H1 (cell line): Measurements from ENCODE around the gene STX4. TPM values are rescaled to one million over a fixed set of nuclear protein-coding genes. Genes with fewer than 3 reads are reported as not detected.

Experiments used
- ASH2L ChIP-seq: fragments of 200-600, 300-600 bp; sonication (generic); IDR thresholded peaks from one replicate; pipeline ENCODE4 v1.7.1; 2017; ENCODE audit warnings: low read length
- BRCA1 ChIP-seq: IDR thresholded peaks from 2 replicates; pipeline ENCODE4 v1.6.1; 2012; ENCODE audit warnings: low read depth, low read length, improper control_type of control experiment
- CBX8 ChIP-seq: fragments of 300-800, 300-1000 bp; sonication (generic); IDR thresholded peaks from 2 replicates; pipeline ENCODE4 v1.7.1; 2016; ENCODE audit warnings: low read depth, low read length, borderline replicate concordance
- CREB1 ChIP-seq: IDR thresholded peaks from 2 replicates; pipeline ENCODE4 v1.6.1; 2012; ENCODE audit warnings: inconsistent platforms
- CTBP2 ChIP-seq: IDR thresholded peaks from 2 replicates; pipeline ENCODE4 v1.7.0; 2011; ENCODE audit warnings: borderline replicate concordance, mild to moderate bottlenecking, moderate library complexity, mixed read lengths, low read length; ENCODE audit not compliant: insufficient read depth, insufficient read length
- EZH2 ChIP-seq: fragments of 200-600 bp; sonication (generic); IDR thresholded peaks from 2 replicates; pipeline ENCODE4 v1.7.1; 2012; ENCODE audit warnings: low read depth, mild to moderate bottlenecking, moderate library complexity, low read length, inconsistent platforms; ENCODE audit not compliant: severe bottlenecking
- GABPA ChIP-seq: IDR thresholded peaks from 2 replicates; pipeline ENCODE4 v1.6.1; 2011; ENCODE audit warnings: mild to moderate bottlenecking, low read length, moderate library complexity, borderline replicate concordance; ENCODE audit not compliant: insufficient read depth
- HDAC2 ChIP-seq, 2 experiments: fragments of 300-600 bp in 1 of 2; sonication (generic) in 1 of 2; IDR thresholded peaks; 2 replicates each; pipeline ENCODE4 v1.6.1; 2011 to 2012; ENCODE audit warnings: low read depth in 2 of 2, low read length in 2 of 2, mild to moderate bottlenecking in 2 of 2, moderate library complexity in 2 of 2, borderline replicate concordance in 1 of 2, inconsistent platforms in 1 of 2
- JUND ChIP-seq: IDR thresholded peaks from 2 replicates; pipeline ENCODE4 v1.6.1; 2011; ENCODE audit warnings: mild to moderate bottlenecking, improper control_type of control experiment, low read length
- NRF1 ChIP-seq: IDR thresholded peaks from 2 replicates; pipeline ENCODE4 v1.6.1; 2011; ENCODE audit warnings: mild to moderate bottlenecking, low read depth, low read length, improper control_type of control experiment
- POLR2A ChIP-seq, 2 experiments: IDR thresholded peaks; 1 replicate in 1 of 2; 2 replicates in 1 of 2; pipeline ENCODE4 v1.6.1; 2011; ENCODE audit warnings: low read depth in 2 of 2, low read length in 2 of 2, mild to moderate bottlenecking in 2 of 2; ENCODE audit errors: control extremely low read depth in 1 of 2
- POLR2AphosphoS5 ChIP-seq: IDR thresholded peaks from 2 replicates; pipeline ENCODE4 v1.6.1; 2011; ENCODE audit warnings: low read depth, low read length
- RFX5 ChIP-seq: IDR thresholded peaks from 2 replicates; pipeline ENCODE4 v1.6.1; 2011; ENCODE audit warnings: low read depth, low read length, improper control_type of control experiment, borderline replicate concordance
- SIX5 ChIP-seq: IDR thresholded peaks from 2 replicates; pipeline ENCODE4 v1.6.1; 2011; ENCODE audit warnings: mild to moderate bottlenecking, low read depth, low read length
- SP1 ChIP-seq: IDR thresholded peaks from 2 replicates; pipeline ENCODE4 v1.6.1; 2011; ENCODE audit warnings: low read depth, low read length
- SRF ChIP-seq: IDR thresholded peaks from 2 replicates; pipeline ENCODE4 v1.6.1; 2011; ENCODE audit warnings: mild to moderate bottlenecking, low read depth, low read length, moderate library complexity
- SUZ12 ChIP-seq: fragments of 200-600 bp; sonication (generic); IDR thresholded peaks from 2 replicates; pipeline ENCODE4 v1.6.1; 2012; ENCODE audit warnings: mild to moderate bottlenecking, inconsistent platforms, low read length, moderate library complexity, mixed read lengths
- TAF1 ChIP-seq: IDR thresholded peaks from 2 replicates; pipeline ENCODE4 v1.6.1; 2011; ENCODE audit warnings: mild to moderate bottlenecking, low read depth, low read length
- USF2 ChIP-seq: IDR thresholded peaks from 2 replicates; pipeline ENCODE4 v1.6.1; 2011; ENCODE audit warnings: low read length, improper control_type of control experiment
- YY1 ChIP-seq: IDR thresholded peaks from 2 replicates; pipeline ENCODE4 v1.6.1; 2011; ENCODE audit warnings: low read depth, mild to moderate bottlenecking, low read length
- polyA plus RNA-seq, 7 experiments: library from polyadenylated mRNA; depleted of rRNA in 3 of 7; stranded (reverse) in 5 of 7; unstranded in 2 of 7; fragments of >200 nt in 5 of 7; fragments of 200-250 nt in 2 of 7; gene quantifications; 1 replicate in 5 of 7; 2 replicates in 1 of 7; 4 replicates in 1 of 7; pipeline versions ENCODE4 v1.2.1 to v1.2.3, GENCODE V29; 2011 to 2013; ENCODE audit warnings: missing spikeins in 2 of 7, mixed read lengths in 2 of 7
- total RNA-seq: library from RNA; stranded (reverse); fragmentation: NEBNext Ultra II Directional; extraction: Animal tissue kit (Norgen Biotek cat#: 25700); gene quantifications from 2 replicates; pipeline ENCODE4 v1.2.1, GENCODE V29; 2021
- TF ChIP-seq, protein P1 (sequence below): IDR thresholded peaks from 2 replicates; pipeline ENCODE4 v1.6.1; 2012; ENCODE audit warnings: low read length, inconsistent platforms

The STX4 gene
- total and polyA plus RNA-seq, 2 of the 8 experiments (the other 6 are each of a cell fraction or from before 2014, with no cell fraction given), result 25.8 to 32.3 TPM

- no peak for TF ChIP-seq YY1
- TF ChIP-seq CBX8, result no peak
- TF ChIP-seq CTBP2, result no peak
- no peak for TF ChIP-seq SRF
- TF ChIP-seq, protein P1, sequence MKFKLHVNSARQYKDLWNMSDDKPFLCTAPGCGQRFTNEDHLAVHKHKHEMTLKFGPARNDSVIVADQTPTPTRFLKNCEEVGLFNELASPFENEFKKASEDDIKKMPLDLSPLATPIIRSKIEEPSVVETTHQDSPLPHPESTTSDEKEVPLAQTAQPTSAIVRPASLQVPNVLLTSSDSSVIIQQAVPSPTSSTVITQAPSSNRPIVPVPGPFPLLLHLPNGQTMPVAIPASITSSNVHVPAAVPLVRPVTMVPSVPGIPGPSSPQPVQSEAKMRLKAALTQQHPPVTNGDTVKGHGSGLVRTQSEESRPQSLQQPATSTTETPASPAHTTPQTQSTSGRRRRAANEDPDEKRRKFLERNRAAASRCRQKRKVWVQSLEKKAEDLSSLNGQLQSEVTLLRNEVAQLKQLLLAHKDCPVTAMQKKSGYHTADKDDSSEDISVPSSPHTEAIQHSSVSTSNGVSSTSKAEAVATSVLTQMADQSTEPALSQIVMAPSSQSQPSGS, result peak; percentile 89; the same call in 1 of the 2 replicates
- TF ChIP-seq GABPA, result peak; percentile 96
- TF ChIP-seq ASH2L, result peak; percentile 46
- no peak for TF ChIP-seq SP1
- no peak for TF ChIP-seq RFX5
- TF ChIP-seq NRF1, result no peak
- no peak for TF ChIP-seq EZH2
- peak; percentile 28 for TF ChIP-seq SIX5
- TF ChIP-seq POLR2AphosphoS5, result no peak
- TF ChIP-seq POLR2A (IDR thresholded peaks at IDR 0.05; ENCODE audit: control extremely low read depth in 1 of 2, low read depth in 2 of 2, low read length in 2 of 2), result no peak
- peak; percentile 37; the same call in 1 of the 2 replicates for TF ChIP-seq BRCA1
- no peak for TF ChIP-seq TAF1
- peak in 1 of 2 experiments; percentile 76; a peak in 2 of 4 replicates for TF ChIP-seq HDAC2 (IDR thresholded peaks at IDR 0.05; ENCODE audit: borderline replicate concordance in 1 of 2, low read depth in 2 of 2, low read length in 2 of 2)
- TF ChIP-seq USF2, result peak; percentile 99
- no peak for TF ChIP-seq SUZ12
- TF ChIP-seq CREB1, result peak; percentile 100
- TF ChIP-seq JUND, result peak; percentile 34; the same call in 1 of the 2 replicates
Observed at GRCh38 chr16:31032736-31033708, at the start of gene STX4 (continued).
